Gastroesophageal sphincter (tissue), 3 donors: ENCODE measurements around the gene ANKRD61.

Source experiments
- POLR2A ChIP-seq, 2 donors: fragments of 450-650 bp; IDR thresholded peaks; one replicate each; pipeline ENCODE4 v1.6.1; 2017; ENCODE audit warnings: antibody characterized with exemption in 2 of 2, mild to moderate bottlenecking in 2 of 2, moderate library complexity in 1 of 2
- TF ChIP-seq, protein P1 (sequence below), 4 experiments: fragments of 200-600 bp in 2 of 4; fragments of 450-650 bp in 2 of 4; sonication (generic) in 1 of 4; IDR thresholded peaks; one replicate each; pipeline ENCODE4 v1.5.1; 2017 to 2019; ENCODE audit warnings: antibody characterized with exemption in 4 of 4, mild to moderate bottlenecking in 2 of 4, moderate library complexity in 2 of 4

DNA sequence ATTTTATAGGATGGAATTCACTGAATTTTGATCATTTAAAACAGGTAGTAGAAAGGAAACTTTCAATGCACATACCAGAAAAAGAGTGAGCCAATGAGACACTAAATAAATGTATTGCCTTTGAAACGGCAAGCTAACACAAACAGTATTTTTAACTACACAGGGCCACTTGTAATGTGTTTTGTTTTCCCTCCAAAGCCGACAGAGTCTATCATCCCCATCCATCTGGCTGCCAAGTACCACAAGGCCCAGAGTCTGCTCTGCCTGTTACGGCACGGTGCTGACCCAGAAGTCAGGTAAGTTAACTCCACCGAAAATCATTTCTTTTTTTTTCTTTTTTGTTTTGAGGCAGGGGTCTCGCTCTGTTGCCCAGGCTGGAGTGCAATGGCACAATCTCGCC is 1.5 kb downstream of the ANKRD61 start:
- TF ChIP-seq, protein P1, sequence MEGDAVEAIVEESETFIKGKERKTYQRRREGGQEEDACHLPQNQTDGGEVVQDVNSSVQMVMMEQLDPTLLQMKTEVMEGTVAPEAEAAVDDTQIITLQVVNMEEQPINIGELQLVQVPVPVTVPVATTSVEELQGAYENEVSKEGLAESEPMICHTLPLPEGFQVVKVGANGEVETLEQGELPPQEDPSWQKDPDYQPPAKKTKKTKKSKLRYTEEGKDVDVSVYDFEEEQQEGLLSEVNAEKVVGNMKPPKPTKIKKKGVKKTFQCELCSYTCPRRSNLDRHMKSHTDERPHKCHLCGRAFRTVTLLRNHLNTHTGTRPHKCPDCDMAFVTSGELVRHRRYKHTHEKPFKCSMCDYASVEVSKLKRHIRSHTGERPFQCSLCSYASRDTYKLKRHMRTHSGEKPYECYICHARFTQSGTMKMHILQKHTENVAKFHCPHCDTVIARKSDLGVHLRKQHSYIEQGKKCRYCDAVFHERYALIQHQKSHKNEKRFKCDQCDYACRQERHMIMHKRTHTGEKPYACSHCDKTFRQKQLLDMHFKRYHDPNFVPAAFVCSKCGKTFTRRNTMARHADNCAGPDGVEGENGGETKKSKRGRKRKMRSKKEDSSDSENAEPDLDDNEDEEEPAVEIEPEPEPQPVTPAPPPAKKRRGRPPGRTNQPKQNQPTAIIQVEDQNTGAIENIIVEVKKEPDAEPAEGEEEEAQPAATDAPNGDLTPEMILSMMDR (IDR thresholded peaks at IDR 0.05): no peak
- TF ChIP-seq POLR2A (IDR thresholded peaks at IDR 0.05): no peak
